SH-SY5Y (cell line): Measurements from ENCODE around the gene CYP2A13.

Experiments
- GATA2 ChIP-seq: IDR thresholded peaks from 2 replicates; pipeline ENCODE4 v1.6.1; 2011; ENCODE audit warnings: mild to moderate bottlenecking, low read depth, low read length
- GATA3 ChIP-seq: IDR thresholded peaks from 2 replicates; pipeline ENCODE4 v1.6.1; 2011; ENCODE audit warnings: low read depth, mild to moderate bottlenecking, low read length, moderate library complexity

CYP2A13 gene, protein sequence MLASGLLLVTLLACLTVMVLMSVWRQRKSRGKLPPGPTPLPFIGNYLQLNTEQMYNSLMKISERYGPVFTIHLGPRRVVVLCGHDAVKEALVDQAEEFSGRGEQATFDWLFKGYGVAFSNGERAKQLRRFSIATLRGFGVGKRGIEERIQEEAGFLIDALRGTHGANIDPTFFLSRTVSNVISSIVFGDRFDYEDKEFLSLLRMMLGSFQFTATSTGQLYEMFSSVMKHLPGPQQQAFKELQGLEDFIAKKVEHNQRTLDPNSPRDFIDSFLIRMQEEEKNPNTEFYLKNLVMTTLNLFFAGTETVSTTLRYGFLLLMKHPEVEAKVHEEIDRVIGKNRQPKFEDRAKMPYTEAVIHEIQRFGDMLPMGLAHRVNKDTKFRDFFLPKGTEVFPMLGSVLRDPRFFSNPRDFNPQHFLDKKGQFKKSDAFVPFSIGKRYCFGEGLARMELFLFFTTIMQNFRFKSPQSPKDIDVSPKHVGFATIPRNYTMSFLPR

DNA sequence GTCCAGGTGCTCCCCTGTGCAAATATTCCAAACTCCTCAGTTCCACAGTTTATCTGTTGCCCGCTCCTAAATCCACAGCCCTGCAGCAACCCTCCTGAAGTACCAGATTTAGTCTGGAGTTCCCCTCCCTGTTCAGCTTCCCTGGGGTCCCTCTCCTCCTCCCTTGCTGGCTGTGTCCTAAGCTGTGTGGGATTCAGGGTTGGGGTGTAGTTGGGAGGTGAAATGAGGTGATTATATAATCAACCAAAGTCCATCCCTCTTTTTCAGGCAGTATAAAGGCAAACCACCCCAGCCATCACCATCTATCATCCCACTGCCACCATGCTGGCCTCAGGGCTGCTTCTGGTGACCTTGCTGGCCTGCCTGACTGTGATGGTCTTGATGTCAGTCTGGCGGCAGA, at the start of gene CYP2A13:
CYP2A13 (plus strand) TSS at position 301 of the 400 bp plus-strand sequence; CDS start at position 322, 21 bp downstream.
- TF ChIP-seq GATA2, result no peak
- no peak for TF ChIP-seq GATA3

DNA sequence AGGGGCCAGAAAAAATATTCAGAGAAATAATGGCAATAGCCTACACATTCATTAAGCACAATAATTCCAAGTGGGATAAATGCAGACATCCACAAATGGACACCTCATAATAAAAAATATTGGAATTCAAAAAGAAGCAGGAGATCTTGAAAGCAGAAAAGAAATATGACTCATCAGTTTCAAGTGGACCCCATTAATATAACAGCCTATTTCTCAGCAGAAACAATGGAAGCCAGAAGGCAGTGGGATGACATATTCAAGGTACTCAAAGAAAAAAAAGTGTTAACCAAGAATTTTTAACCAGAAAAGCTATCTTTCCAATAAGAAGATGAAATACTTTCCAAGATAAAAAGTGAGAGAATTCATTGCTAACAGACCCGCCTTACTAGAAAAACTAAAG, 48.4 kb upstream of the CYP2A13 start:
- TF ChIP-seq GATA3 (no peak), GATA2 (no peak)

DNA sequence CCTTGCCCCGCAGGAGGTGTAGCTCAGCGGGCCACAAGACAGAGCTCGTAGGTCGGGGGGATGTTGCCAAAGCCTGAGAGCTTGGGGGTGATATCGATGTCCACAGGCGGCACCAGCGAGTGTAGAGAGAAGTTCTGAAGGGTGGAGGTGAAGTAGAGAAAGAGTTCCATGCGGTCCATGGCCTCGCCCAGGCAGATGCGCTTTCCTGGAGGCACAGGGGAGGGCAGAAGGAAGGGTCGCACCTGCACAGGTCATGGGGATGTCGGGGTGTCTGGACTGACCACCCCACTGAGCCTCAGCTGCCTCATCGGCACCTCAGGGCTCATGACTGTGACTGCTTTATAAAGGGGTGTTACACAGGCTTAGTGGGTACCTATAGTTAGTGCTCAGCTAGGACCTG, 37.8 kb upstream of the CYP2A13 start:
- TF ChIP-seq GATA2, result no peak
- TF ChIP-seq GATA3, result no peak

DNA sequence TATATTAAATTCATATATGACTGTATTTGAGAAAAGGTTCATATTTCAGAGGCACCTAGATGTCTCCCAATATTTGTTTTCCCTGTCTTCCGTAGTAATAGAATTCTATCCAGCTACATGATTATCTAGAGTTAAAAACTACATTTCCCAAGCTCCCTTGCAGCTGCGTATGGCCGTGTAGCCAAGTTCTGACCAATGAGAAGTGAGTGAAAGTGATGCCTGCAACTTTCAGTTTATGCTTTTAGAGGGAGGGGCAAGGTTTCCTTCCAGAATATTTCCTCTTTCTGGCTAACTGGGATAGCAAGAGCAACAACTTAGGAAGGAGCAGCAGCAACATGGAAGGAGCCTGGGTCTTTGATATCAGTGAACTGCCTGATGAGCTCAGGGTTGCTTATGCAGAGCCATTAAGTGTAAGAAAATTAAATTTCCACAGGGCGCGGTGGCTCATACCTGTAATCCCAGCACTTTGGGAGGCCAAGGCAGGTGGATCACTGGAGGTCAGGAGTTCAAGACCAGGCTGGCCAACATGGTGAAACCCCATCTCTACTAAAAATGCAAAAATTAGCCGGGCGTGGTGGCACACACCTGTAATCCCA, 23.2 kb upstream of the CYP2A13 start:
- TF ChIP-seq GATA2 (no peak), GATA3 (no peak)

DNA sequence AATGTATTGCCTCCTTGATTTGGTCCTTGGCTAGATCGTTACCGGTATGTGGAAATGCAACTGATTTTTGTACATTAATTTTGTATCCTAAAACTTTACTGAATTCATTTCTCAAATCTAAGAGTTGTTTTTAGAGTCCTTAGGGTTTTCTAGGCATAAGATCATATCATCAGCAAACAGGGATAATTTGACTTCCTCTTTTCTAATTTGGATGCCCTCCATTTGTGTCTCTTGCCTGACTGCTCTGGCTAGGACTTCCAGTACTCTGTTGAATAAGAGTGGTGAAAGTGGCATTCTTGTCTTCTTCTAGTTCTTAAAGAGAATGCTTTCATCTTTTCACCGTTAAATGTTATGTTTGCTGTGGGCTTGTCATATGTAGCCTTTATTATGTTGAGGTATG, 12.0 kb upstream of the CYP2A13 start:
- TF ChIP-seq GATA3 (no peak), GATA2 (no peak)

DNA sequence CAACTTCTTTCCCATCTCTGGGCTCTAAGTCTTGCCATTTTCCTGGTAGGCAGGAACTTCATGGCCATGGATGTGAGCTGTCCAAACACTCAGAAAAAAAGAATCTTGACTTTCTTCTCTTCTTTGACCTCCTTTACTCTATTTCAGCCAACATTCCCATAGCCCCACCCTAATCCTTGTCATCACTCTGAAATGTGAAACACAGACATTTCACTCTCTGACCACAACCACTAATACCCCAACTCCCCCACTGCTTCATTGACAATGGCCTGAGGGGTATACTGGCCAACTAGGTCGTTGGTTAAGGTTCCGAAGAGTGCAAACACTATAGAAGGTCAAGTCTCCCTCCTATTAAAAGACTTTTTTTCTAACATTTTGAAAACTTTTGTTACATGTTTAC, 4.7 kb upstream of the CYP2A13 start:
- TF ChIP-seq GATA3 (no peak), GATA2 (no peak)

DNA sequence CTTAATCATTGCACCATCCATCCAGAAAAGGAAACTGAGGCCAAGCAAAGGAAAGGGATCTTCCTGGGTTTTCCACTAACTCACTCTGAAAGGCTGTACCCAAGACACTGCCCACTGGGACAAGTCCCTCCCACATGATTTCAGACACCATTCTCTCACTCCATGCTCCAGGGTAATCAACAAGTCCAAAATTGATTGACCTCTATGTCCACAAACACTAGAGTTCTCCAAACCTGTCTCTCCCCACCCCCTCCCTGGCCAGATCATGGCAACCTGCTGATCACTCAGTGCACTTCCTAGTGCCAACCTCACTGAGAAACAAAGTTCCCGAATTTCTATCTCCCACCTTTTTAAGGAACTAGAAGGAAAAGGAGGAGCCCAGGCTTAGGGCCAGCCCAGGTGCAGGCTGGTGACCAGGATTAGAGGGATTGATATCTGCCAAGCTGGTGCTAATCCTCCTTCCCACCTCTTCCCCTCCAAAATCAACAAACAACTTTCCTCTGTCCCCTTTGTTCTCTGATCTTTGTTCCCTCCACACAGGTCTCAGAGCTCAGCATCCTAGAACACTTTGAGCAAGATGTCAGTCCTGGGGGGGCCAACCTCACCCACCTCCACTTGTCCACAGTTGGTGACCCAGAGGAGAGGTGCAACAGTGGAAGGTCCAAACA, 2.4 kb upstream of the CYP2A13 start:
- no peak for TF ChIP-seq GATA3
- TF ChIP-seq GATA2, result no peak

DNA sequence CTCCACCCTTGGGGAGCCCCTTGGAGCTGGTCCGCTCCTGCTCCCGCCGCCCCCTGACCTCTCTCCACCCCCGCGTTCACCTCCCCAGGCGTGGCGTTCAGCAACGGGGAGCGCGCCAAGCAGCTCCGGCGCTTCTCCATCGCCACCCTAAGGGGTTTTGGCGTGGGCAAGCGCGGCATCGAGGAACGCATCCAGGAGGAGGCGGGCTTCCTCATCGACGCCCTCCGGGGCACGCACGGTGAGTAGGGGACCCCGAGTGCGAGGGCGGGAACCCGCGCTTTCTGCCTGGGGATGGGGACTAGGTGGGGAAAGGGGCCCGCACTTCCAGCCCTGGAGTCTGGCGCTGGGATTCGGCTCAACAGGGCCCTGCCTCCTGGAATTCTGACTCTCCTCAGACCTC, 1.7 kb downstream of the CYP2A13 start:
- no peak for TF ChIP-seq GATA2
- no peak for TF ChIP-seq GATA3

DNA sequence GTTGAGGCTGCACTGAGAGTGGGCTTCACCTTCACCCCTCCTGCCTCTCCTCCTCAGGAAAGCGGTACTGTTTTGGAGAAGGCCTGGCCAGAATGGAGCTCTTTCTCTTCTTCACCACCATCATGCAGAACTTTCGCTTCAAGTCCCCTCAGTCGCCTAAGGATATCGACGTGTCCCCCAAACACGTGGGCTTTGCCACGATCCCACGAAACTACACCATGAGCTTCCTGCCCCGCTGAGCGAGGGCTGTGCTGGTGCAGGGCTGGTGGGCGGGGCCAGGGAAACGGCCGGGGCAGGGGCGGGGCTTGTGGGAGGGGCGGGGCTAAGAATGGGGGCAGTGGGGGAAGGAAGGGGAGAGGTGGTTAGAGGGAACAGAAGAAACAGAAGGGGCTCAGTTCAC, 7.5 kb downstream of the CYP2A13 start:
- TF ChIP-seq GATA2 (no peak), GATA3 (no peak)

DNA sequence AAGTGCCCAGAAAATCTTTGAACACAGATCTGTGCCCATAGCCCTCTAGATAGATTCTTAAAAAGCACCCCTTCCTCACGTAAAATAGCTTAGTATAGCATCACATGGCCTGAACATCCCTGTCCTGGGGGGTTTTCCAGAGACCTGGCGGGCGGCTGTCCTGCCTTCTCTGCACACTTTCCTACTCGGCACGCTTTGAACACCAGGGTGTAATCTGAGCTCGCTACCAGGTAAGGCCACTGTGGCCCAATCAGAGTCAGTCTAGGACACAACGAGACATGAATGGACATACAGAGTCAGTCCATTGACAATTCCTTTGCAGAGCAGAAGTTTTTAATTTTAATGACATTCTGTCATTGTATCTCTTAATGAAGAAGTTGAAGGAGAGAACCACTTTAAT, 8.1 kb downstream of the CYP2A13 start:
- TF ChIP-seq GATA3 (no peak), GATA2 (no peak)

DNA sequence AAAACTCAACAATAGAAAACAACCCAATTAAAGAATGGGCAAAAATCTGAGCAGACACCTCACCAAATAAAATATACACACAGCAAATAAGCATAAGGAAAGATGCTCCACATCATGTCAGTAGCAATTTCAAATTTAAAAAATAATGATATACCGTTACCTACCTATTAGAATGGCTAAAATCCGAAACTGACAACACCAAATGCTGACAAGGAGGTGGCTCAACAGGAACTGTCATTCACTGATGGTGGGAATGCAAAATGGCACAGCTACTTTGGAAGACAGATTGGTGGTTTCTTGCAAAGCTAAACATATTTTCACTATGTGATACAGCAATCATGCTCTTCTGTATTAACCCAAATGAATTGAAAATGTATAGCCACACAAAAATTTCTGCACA, 9.1 kb downstream of the CYP2A13 start:
- TF ChIP-seq GATA3 (no peak), GATA2 (no peak)

DNA sequence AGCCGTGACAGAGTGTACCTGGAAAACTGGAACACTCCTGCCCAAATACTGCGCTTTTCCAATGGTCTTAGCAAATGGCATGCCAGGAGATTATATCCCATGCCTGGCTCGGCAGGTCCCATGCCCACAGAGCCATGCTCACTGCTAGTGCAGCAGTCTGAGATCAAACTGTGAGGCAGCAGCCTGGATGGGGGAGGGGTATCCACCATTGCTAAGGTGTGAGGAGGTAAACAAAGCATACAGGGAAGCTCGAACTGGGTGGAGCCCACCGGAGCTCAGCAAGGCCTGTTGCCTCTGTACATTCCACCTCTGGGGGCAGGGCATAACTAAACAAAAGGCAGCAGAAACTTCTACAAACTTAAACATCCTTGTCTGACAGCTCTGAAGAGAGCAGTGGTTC, 10.5 kb downstream of the CYP2A13 start:
- TF ChIP-seq GATA2, result no peak
- no peak for TF ChIP-seq GATA3

DNA sequence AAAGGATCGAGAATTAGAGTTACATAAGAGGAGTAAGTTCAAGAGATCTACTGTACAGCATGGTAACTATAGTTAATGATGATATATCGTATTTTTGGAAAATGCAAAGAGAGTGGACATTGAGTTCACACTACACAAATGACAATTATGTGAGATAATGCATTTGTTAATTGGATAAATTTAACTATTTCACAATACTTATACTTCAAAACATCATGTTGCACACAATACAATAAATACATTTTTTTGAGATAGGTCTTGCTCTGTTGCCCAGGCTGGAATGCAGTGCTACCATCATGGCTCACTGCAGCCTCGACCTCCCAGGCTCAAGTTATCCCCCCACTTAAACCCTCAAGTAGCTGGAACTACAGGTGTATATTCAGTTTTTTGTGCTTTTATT, 17.9 kb downstream of the CYP2A13 start:
- TF ChIP-seq GATA3, result no peak
- TF ChIP-seq GATA2, result no peak

DNA sequence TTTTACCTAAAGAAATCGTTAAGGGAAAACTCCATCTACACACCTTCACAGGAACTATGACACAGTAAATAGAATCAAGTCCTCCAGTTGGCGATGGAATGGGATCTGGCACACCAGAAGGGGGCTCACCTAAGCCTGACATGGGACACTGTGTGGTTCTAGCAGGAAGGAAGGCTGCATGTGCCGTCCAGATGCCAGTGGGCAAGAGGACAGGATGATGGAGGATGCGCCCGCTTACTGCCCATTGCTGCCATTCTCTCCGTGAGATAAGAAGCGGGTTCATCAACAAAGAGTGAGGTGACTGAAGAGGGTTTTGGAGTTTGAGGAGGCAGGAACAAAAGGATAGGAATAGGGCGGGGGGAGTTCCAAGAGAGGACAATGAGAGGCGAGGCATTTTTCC, 23.0 kb downstream of the CYP2A13 start:
- TF ChIP-seq GATA3, result no peak
- no peak for TF ChIP-seq GATA2

DNA sequence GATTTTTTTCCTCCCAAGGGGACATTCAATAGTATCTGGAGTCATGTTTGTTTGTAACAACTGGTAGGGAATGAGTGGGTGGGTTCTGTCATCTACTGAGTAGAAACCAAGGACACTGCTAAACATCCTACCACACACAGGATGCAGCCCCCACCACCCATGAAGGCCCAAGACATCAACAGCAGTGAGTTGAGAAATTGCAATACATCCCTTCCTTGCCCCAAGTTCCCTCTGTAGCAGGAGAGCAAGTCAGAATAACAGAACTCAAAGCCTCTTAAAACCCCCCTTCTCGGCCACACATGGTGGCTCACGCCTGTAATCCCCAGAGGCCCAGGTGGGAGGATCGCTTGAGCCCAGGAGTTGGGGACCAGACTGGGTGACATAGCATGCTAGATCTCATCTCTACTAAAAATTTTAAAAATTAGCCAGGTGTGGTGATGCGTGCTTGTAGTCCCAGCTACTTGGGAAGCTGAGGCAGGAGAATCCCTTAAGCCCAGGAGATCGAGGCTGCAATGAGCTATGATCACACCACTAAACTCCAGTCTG, 23.6 kb downstream of the CYP2A13 start:
- no peak for TF ChIP-seq GATA3
- TF ChIP-seq GATA2, result no peak
